PC-9 (cell line): ENCODE results near the gene TMEM132E. TPM values are rescaled to one million over a fixed set of nuclear protein-coding genes. Genes with fewer than 3 reads are reported as not detected.

Experiments used
- BruUV-seq: library from RNA; stranded (reverse); fragments of 400-500 nt; replicated peaks from 2 replicates; lab custom pipeline; 2021; lab: Mats Ljungman, UMichigan
- CTCF ChIA-PET: fragments of 300-600 bp; sonication (Branson Sonifier 250); formaldehyde crosslinking; loops from one replicate; lab custom pipeline; 2022; ENCODE audit warnings: antibody characterized with exemption; lab: Charles Lee
- POLR2A ChIA-PET: fragments of 300-600 bp; sonication (Branson Sonifier 250); formaldehyde crosslinking; loops from one replicate; lab custom pipeline; 2022; ENCODE audit warnings: antibody characterized with exemption; ENCODE audit not compliant: unreplicated experiment; lab: Charles Lee
- DNase-seq, 2 experiments: peaks; one replicate each; pipeline versions ENCODE4 v3.0.0 to v3.0.0-alpha.2; 2015 to 2022; ENCODE audit warnings: mixed read lengths in 1 of 2
- H2AFZ ChIP-seq: fragments of 200-600 bp; sonication (generic); 2 replicates; pipeline ENCODE4 v1.8.1; 2017; ENCODE audit warnings: antibody characterized with exemption
- H3F3A ChIP-seq: fragments of 200-600 bp; sonication (generic); 2 replicates; pipeline ENCODE4 v1.8.1; 2017; ENCODE audit warnings: antibody characterized with exemption, mild to moderate bottlenecking, low read depth; ENCODE audit not compliant: insufficient read depth
- H3K27ac ChIP-seq: fragments of 200-600 bp; sonication (generic); 2 replicates; pipeline ENCODE4 v1.6.1; 2016; ENCODE audit warnings: mixed run types
- H3K27me3 ChIP-seq: fragments of 200-600 bp; sonication (generic); 2 replicates; pipeline ENCODE4 v1.6.1; 2016; ENCODE audit warnings: low read depth, mixed run types; ENCODE audit not compliant: insufficient read depth
- H3K36me3 ChIP-seq: fragments of 200-600 bp; sonication (generic); 2 replicates; pipeline ENCODE4 v1.6.1; 2016; ENCODE audit warnings: low read depth, mixed run types
- H3K4me1 ChIP-seq: fragments of 200-600 bp; sonication (generic); replicated peaks from 2 replicates; pipeline ENCODE4 v1.6.1; 2016; ENCODE audit warnings: mixed run types; ENCODE audit not compliant: insufficient read depth
- H3K4me2 ChIP-seq: fragments of 200-600 bp; sonication (generic); 2 replicates; pipeline ENCODE4 v1.6.1; 2017; ENCODE audit warnings: mixed run types
- H3K4me3 ChIP-seq: fragments of 200-600 bp; sonication (generic); 2 replicates; pipeline ENCODE4 v1.6.1; 2016; ENCODE audit warnings: mixed run types
- H3K79me2 ChIP-seq: fragments of 200-600 bp; sonication (generic); 2 replicates; pipeline ENCODE4 v1.6.1; 2017; ENCODE audit warnings: low read depth, mixed run types
- H3K9me2 ChIP-seq: fragments of 200-600 bp; sonication (generic); 2 replicates; pipeline ENCODE4 v1.8.1; 2017; ENCODE audit warnings: mild to moderate bottlenecking; ENCODE audit not compliant: insufficient read depth
- H3K9me3 ChIP-seq: fragments of 200-600 bp; sonication (generic); 2 replicates; pipeline ENCODE4 v1.8.1; 2016; ENCODE audit warnings: low read depth; ENCODE audit not compliant: insufficient read depth
- H4K20me1 ChIP-seq: fragments of 200-600 bp; sonication (generic); 2 replicates; pipeline ENCODE4 v1.8.1; 2017; ENCODE audit not compliant: insufficient read depth
- EZH2 ChIP-seq: fragments of 200-600 bp; sonication (generic); IDR thresholded peaks from 2 replicates; pipeline ENCODE4 v1.8.0; 2017; ENCODE audit warnings: antibody characterized with exemption, low read depth
- intact Hi-C: fragments of 100-400 bp; cut with micrococcal nuclease; formaldehyde crosslinking; loops from one replicate; pipeline ENCODE4 v1.10.0; 2022; ENCODE audit not compliant: unreplicated experiment
- total RNA-seq: library from RNA; stranded (reverse); gene quantifications from 2 replicates; pipeline ENCODE4 v1.2.3, GENCODE V29; 2021
- TF ChIP-seq, protein P1 (sequence below): fragments of 200-600 bp; sonication (generic); conservative IDR thresholded peaks from 2 replicates; pipeline ENCODE4 v1.6.1; 2017; ENCODE audit warnings: mixed run types, antibody characterized with exemption, mild to moderate bottlenecking, moderate library complexity

TMEM132E gene
- total RNA-seq, 1 experiment from 2014 or later: not detected

DNA sequence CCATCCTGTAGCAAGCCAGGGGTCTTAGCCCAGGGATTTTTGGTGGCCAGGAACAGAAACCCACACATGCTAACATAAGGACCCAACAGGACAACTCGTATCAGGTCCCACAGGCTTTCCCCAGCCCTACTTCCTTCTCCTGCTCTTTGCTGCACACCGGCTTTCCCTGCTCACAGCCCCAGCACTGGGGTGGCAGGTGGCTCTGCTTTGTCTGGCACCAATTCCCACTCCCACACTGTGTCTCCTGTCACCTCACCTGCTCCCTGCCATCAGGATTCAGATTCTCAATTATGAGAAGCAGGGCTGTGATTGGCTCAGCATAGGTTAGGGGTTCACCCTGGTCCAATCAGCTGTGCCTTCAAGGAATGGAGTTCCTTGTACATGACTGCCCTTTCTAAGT, 94.1 kb downstream of the TMEM132E start:
- no peaks in the 10 kb centered on the region for H3F3A ChIP-seq

DNA sequence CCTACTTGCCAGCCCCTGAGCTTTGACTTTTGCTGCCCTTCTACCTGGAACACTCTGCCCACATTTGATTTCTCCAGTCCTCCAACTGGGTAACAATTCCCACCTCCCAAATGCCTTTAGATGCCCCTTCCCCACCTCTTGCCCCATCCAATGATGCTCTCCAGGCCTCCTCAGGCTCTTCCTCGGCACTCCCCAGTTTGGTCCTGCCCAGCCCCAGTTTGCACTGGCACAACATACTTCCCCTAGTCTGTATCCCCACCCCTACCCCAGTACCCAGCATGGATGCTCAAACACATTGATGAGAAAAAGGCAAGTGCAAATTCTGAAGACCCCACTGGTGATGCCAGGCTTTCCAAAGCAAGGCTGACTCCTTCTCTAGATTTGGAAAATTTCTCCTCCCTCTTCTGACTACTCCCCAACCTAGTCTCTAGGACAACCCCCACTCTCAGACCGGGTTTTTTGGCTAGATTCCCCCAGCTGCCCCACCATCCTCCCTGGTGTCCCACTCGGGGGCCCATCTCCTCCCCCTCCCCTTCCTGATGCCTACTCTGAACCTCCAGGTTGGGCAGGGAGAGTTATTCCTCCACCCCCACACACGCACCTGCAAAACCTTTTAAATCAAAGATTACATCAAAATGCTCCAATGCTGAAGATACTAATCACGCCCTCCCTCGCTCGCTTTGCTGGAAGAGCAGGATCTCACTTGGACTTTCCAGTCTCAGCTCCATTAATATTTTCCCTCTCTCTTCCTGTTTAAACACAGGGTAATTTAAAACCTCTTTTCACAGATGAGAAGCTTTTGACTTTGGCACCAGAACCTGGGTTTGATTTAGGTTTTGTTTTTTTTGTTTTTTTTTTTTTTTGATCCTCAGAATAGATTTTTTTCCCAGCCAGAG, 94.9 kb downstream of the TMEM132E start:
- POLR2A ChIA-PET: no interaction called here
- H3F3A ChIP-seq: no peaks in the 10 kb centered on the region
- BruUV-seq: no TSS peak
- CTCF ChIA-PET: no interaction called here
- no peak overlapping the region for H3K27ac ChIP-seq
- DNase-seq: no peak
- no peaks in the 10 kb centered on the region for H3K79me2 ChIP-seq
- intact Hi-C loops: no loop called here
- peaks cover 4% of the 10 kb centered on the region; the same call in 1 of the 2 replicates for H4K20me1 ChIP-seq
- H3K4me3 ChIP-seq: no peak overlapping the region
- no peak for TF ChIP-seq EZH2
- TF ChIP-seq, protein P1, sequence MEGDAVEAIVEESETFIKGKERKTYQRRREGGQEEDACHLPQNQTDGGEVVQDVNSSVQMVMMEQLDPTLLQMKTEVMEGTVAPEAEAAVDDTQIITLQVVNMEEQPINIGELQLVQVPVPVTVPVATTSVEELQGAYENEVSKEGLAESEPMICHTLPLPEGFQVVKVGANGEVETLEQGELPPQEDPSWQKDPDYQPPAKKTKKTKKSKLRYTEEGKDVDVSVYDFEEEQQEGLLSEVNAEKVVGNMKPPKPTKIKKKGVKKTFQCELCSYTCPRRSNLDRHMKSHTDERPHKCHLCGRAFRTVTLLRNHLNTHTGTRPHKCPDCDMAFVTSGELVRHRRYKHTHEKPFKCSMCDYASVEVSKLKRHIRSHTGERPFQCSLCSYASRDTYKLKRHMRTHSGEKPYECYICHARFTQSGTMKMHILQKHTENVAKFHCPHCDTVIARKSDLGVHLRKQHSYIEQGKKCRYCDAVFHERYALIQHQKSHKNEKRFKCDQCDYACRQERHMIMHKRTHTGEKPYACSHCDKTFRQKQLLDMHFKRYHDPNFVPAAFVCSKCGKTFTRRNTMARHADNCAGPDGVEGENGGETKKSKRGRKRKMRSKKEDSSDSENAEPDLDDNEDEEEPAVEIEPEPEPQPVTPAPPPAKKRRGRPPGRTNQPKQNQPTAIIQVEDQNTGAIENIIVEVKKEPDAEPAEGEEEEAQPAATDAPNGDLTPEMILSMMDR: no peak
- peaks cover 24% of the 10 kb centered on the region for H3K27me3 ChIP-seq
- H3K36me3 ChIP-seq: no peaks in the 10 kb centered on the region
- H3K4me2 ChIP-seq: no peak overlapping the region
- no peaks in the 10 kb centered on the region for H3K9me2 ChIP-seq
- no peaks in the 10 kb centered on the region for H3K9me3 ChIP-seq
- H3K4me1 ChIP-seq: no peaks in the 10 kb centered on the region
- no peak overlapping the region for H2AFZ ChIP-seq

More for the DNA sequence above, 94.1 kb downstream of the TMEM132E start:
- no peak for TF ChIP-seq EZH2
- TF ChIP-seq, protein P1: no peak
- H3K36me3 ChIP-seq: no peaks in the 10 kb centered on the region
- no TSS peak for BruUV-seq
- no peak overlapping the region for H2AFZ ChIP-seq
- H3K4me3 ChIP-seq: no peak overlapping the region
- H3K9me2 ChIP-seq: no peaks in the 10 kb centered on the region
- peaks cover 31% of the 10 kb centered on the region for H3K27me3 ChIP-seq
- intact Hi-C loops: no loop called here
- no peaks in the 10 kb centered on the region for H3K79me2 ChIP-seq
- H3K4me1 ChIP-seq: no peaks in the 10 kb centered on the region
- no peaks in the 10 kb centered on the region for H3K9me3 ChIP-seq
- DNase-seq: no peak
- POLR2A ChIA-PET: no interaction called here
- no peak overlapping the region for H3K27ac ChIP-seq
- H3K4me2 ChIP-seq: no peak overlapping the region
- CTCF ChIA-PET: no interaction called here
- peaks cover 4% of the 10 kb centered on the region; the same call in 1 of the 2 replicates for H4K20me1 ChIP-seq

DNA sequence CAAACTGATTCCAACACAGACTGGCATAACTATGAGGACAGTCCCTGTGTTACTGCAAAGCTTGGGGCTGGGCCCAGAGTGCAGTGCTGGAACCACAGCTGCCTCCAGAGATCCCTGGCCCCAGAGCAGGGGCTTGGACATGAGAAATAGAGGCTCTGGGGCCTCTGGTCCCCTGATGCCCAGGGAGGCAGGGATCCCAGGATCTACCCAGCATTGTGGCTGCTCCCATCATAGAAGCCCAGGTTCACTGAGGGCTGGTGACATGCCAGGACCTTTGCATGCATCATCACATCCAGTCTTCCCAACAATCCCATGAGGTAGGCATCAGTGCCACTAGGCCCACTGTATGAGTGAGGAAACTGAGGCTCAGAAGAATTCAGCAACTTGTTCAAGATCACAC, 95.8 kb downstream of the TMEM132E start:
- H4K20me1 ChIP-seq: peaks cover 4% of the 10 kb centered on the region; the same call in 1 of the 2 replicates
- H2AFZ ChIP-seq: no peak overlapping the region
- no peak for DNase-seq
- no peaks in the 10 kb centered on the region for H3K9me2 ChIP-seq
- H3K36me3 ChIP-seq: no peaks in the 10 kb centered on the region
- CTCF ChIA-PET: no interaction called here
- no peaks in the 10 kb centered on the region for H3K79me2 ChIP-seq
- no peaks in the 10 kb centered on the region for H3K4me1 ChIP-seq
- no peak overlapping the region for H3K4me2 ChIP-seq
- POLR2A ChIA-PET: no interaction called here
- H3K9me3 ChIP-seq: no peaks in the 10 kb centered on the region
- no peak overlapping the region for H3K4me3 ChIP-seq
- no peaks in the 10 kb centered on the region for H3F3A ChIP-seq
- no peak overlapping the region for H3K27ac ChIP-seq
- intact Hi-C loops: no loop called here
- peaks cover 15% of the 10 kb centered on the region; the same call in 1 of the 2 replicates for H3K27me3 ChIP-seq
- TF ChIP-seq, protein P1: no peak
- no peak for TF ChIP-seq EZH2
- no TSS peak for BruUV-seq
